HG03378 (cell line): ENCODE measurements around the gene SEC23B.
"Not testable (repeated sequence)": the region's sequence is repeated elsewhere in the genome, so short reads cannot be mapped to it uniquely, and the experiment has no call there.

Experiments used
- ATAC-seq: cut with Tn5 transposase; IDR thresholded peaks from one replicate; pipeline ENCODE4 v1.9.1; 2021; ENCODE audit warnings: mild to moderate bottlenecking, moderate library complexity; ENCODE audit not compliant: unreplicated experiment

Gene SEC23B

GRCh38 chr20:18524646-18525045 lies 16.9 kb downstream of the SEC23B start:
- no peak for ATAC-seq

- ATAC-seq = not testable (repeated sequence)
Measured at GRCh38 chr20:18526761-18527160, 19.0 kb downstream of the SEC23B start.

GRCh38 chr20:18527339-18527738 lies 19.6 kb downstream of the SEC23B start:
- no peak for ATAC-seq

- ATAC-seq = no peak
Measured at GRCh38 chr20:18527836-18528235, 20.1 kb downstream of the SEC23B start.

- ATAC-seq = no peak
Measured at GRCh38 chr20:18529041-18529440, 21.3 kb downstream of the SEC23B start.

- ATAC-seq = no peak
Measured at GRCh38 chr20:18532626-18533025, 24.9 kb downstream of the SEC23B start.

GRCh38 chr20:18533491-18533890 lies 25.8 kb downstream of the SEC23B start:
- no peak for ATAC-seq

- ATAC-seq = no peak
Measured at GRCh38 chr20:18533978-18534644, 26.4 kb downstream of the SEC23B start.

- no peak for ATAC-seq
Measured at GRCh38 chr20:18537651-18538050, 29.9 kb downstream of the SEC23B start.

- ATAC-seq = no peak
Measured at GRCh38 chr20:18541741-18542140, 34.0 kb downstream of the SEC23B start.

GRCh38 chr20:18543216-18543615 lies 35.5 kb downstream of the SEC23B start:
- ATAC-seq = no peak

GRCh38 chr20:18543932-18544331 lies 36.2 kb downstream of the SEC23B start:
- ATAC-seq = no peak

GRCh38 chr20:18545566-18545965 lies 37.8 kb downstream of the SEC23B start:
- no peak for ATAC-seq

- ATAC-seq = no peak
Measured at GRCh38 chr20:18548465-18548864, 40.7 kb downstream of the SEC23B start.

- ATAC-seq = no peak
Measured at GRCh38 chr20:18553746-18554145, 46.0 kb downstream of the SEC23B start.

- peak; percentile 95 for ATAC-seq
Measured at GRCh38 chr20:18566892-18567738, 59.4 kb downstream of the SEC23B start, which contains the start of gene SMIM26. Gene SMIM26, plus strand, starts transcription at chr20:18567432. Its CDS starts 47 bp downstream, at chr20:18567479.

GRCh38 chr20:18567739-18568091 lies 60.0 kb downstream of the SEC23B start:
- ATAC-seq = no peak

- ATAC-seq = no peak
Measured at GRCh38 chr20:18571009-18571408, 63.3 kb downstream of the SEC23B start.

- no peak for ATAC-seq
Measured at GRCh38 chr20:18571578-18571977, 63.8 kb downstream of the SEC23B start.

GRCh38 chr20:18577942-18578341 lies 70.2 kb downstream of the SEC23B start:
- no peak for ATAC-seq

GRCh38 chr20:18578581-18578980 lies 70.8 kb downstream of the SEC23B start:
- no peak for ATAC-seq

GRCh38 chr20:18580012-18580411 lies 72.3 kb downstream of the SEC23B start:
- no peak for ATAC-seq
